ENCODE measurements around the gene CCNQ. TPM values are rescaled to one million over a fixed set of nuclear protein-coding genes. Genes with fewer than 3 reads are reported as not detected.

CCNQ gene
- total RNA-seq, 1 experiment from 2014 or later, result 20.3 TPM

GRCh38 chrX:153645921-153646488, 47.1 kb upstream of the CCNQ start:
- Histone ChIP-seq H3K36me3 (ENCODE audit: control insufficient read depth in 1 of 2, insufficient read depth in 2 of 2, low read length in 2 of 2) (no peaks in the 10 kb centered on the region), H3K27ac (ENCODE audit: low read depth, low read length) (no peak overlapping the region), H2AFZ (ENCODE audit: low read depth, low read length, poor library complexity, severe bottlenecking) (no peak overlapping the region), H4K20me1 (ENCODE audit: insufficient read depth) (no peaks in the 10 kb centered on the region), H3K27me3 (ENCODE audit: insufficient read depth, low read length) (no peaks in the 10 kb centered on the region), H3K4me2 (ENCODE audit: low read length) (no peak overlapping the region), H3K79me2 (ENCODE audit: insufficient read depth, low read length) (no peaks in the 10 kb centered on the region), H3K9me2 (ENCODE audit: insufficient read depth) (no peaks in the 10 kb centered on the region), H3K4me3 (replicated peaks in 1 of 2; ENCODE audit: low read depth in 1 of 2, low read length in 2 of 2) (no peak overlapping the region), H3K9me3 (ENCODE audit: control insufficient read depth in 1 of 2, insufficient read depth in 1 of 2, low read depth in 1 of 2, low read length in 2 of 2) (no peaks in the 10 kb centered on the region), H3K4me1 (ENCODE audit: control insufficient read depth in 1 of 2, insufficient read depth in 2 of 2, low read length in 2 of 2) (peaks cover 3 to 21% of the 10 kb centered on the region in 2 experiments; a peak in 2 of 4 replicates), H3K9ac (ENCODE audit: low read length) (no peak overlapping the region)
- intact Hi-C loops (cut with micrococcal nuclease), result no loop called here
- DNase-seq (ENCODE audit: low read depth, low spot score) (no peak), ATAC-seq (no peak)
- ChIA-PET POLR2A (no interaction called here), CTCF (interaction anchor here (1.4 to 1.5 kb wide), 2 partner anchors 10 to 107 kb away, joined by 3 to 5 read pairs; no protein-coding TSS in a partner anchor), RAD21 (ENCODE audit: low non-redundant PET in 1 of 2, low total read pairs in 2 of 2, uncharacterized antibody in 2 of 2, unreplicated experiment in 2 of 2) (no interaction called here)
- no TSS peak for BruUV-seq (replicated peaks)
- TF ChIP-seq RAD21 (IDR thresholded peaks at IDR 0.05; ENCODE audit: low read depth), result no peak

- Histone ChIP-seq H3K4me3 (replicated peaks in 1 of 2; ENCODE audit: low read depth in 1 of 2, low read length in 2 of 2) (no peak overlapping the region), H3K4me2 (ENCODE audit: low read length) (no peak overlapping the region), H3K4me1 (ENCODE audit: control insufficient read depth in 1 of 2, insufficient read depth in 2 of 2, low read length in 2 of 2) (peaks cover 3 to 21% of the 10 kb centered on the region in 2 experiments; a peak in 2 of 4 replicates), H3K9me3 (ENCODE audit: control insufficient read depth in 1 of 2, insufficient read depth in 1 of 2, low read depth in 1 of 2, low read length in 2 of 2) (no peaks in the 10 kb centered on the region), H3K79me2 (ENCODE audit: insufficient read depth, low read length) (no peaks in the 10 kb centered on the region), H3K27ac (ENCODE audit: low read depth, low read length) (no peak overlapping the region), H3K36me3 (ENCODE audit: control insufficient read depth in 1 of 2, insufficient read depth in 2 of 2, low read length in 2 of 2) (no peaks in the 10 kb centered on the region), H2AFZ (ENCODE audit: low read depth, low read length, poor library complexity, severe bottlenecking) (no peak overlapping the region), H3K27me3 (ENCODE audit: insufficient read depth, low read length) (no peaks in the 10 kb centered on the region), H3K9ac (ENCODE audit: low read length) (no peak overlapping the region), H3K9me2 (ENCODE audit: insufficient read depth) (no peaks in the 10 kb centered on the region), H4K20me1 (ENCODE audit: insufficient read depth) (no peaks in the 10 kb centered on the region)
- intact Hi-C loops (cut with micrococcal nuclease), result no loop called here
- BruUV-seq (replicated peaks), result no TSS peak
- POLR2A ChIA-PET, result no interaction called here
- RAD21 ChIA-PET (ENCODE audit: low non-redundant PET in 1 of 2, low total read pairs in 2 of 2, uncharacterized antibody in 2 of 2, unreplicated experiment in 2 of 2), result no interaction called here
- ATAC-seq, result no peak
- CTCF ChIA-PET, result no interaction called here
- no peak for DNase-seq (ENCODE audit: low read depth, low spot score)
- TF ChIP-seq EGR1 (IDR thresholded peaks at IDR 0.05; ENCODE audit: low read depth) (no peak), ZBTB33 (IDR thresholded peaks at IDR 0.05; ENCODE audit: extremely low read depth, insufficient replicate concordance, low read length) (no peak), JUND (IDR thresholded peaks at IDR 0.05) (no peak), SP1 (IDR thresholded peaks at IDR 0.05; ENCODE audit: low read depth) (no peak), POLR2A (IDR thresholded peaks at IDR 0.05; ENCODE audit: borderline replicate concordance, extremely low read depth, insufficient read depth, insufficient read length) (no peak), POLR2AphosphoS5 (IDR thresholded peaks at IDR 0.05; ENCODE audit: low read depth, low read length) (no peak), ELF1 (IDR thresholded peaks at IDR 0.05; ENCODE audit: borderline replicate concordance, low read depth) (no peak), TCF7L2 (IDR thresholded peaks at IDR 0.05; ENCODE audit: borderline replicate concordance, extremely low read depth, insufficient read depth, insufficient read length) (no peak), REST (IDR thresholded peaks at IDR 0.05; ENCODE audit: low read depth) (no peak), EZH2 (IDR thresholded peaks at IDR 0.05) (no peak), CEBPB (IDR thresholded peaks at IDR 0.05; ENCODE audit: low read depth) (no peak), ATF3 (IDR thresholded peaks at IDR 0.05) (no peak), EZH2phosphoT487 (IDR thresholded peaks at IDR 0.05; ENCODE audit: borderline replicate concordance) (no peak), MAX (IDR thresholded peaks at IDR 0.05) (no peak), RAD21 (IDR thresholded peaks at IDR 0.05; ENCODE audit: low read depth) (no peak)
These were observed 46.2 kb upstream of the CCNQ start for GRCh38 chrX:153645151-153645550.
